SK-N-SH treated with all-trans-retinoic acid at 6 μM for 48 hours (cell line): ENCODE data around the gene C1orf159.

Experiments used
- ATAC-seq: fragments of 200-7000 bp; cut with Tn5 transposase; 3 replicates; pipeline ENCODE4 v1.9.1; 2020; ENCODE audit warnings: mild to moderate bottlenecking, moderate library complexity
- ARNTL ChIP-seq: fragments of 450-650 bp; formaldehyde crosslinking; IDR thresholded peaks from 2 replicates; pipeline ENCODE4 v1.5.0; 2020; ENCODE audit warnings: low read depth, mild to moderate bottlenecking, moderate library complexity, borderline replicate concordance
- BACH2 ChIP-seq: fragments of 250-450 bp; sonication (Bioruptor Pico); IDR thresholded peaks from 2 replicates; pipeline ENCODE4 v1.9.0; 2021; ENCODE audit warnings: mild to moderate bottlenecking, borderline replicate concordance
- CSRNP3 ChIP-seq: fragments of 250-450 bp; sonication (Bioruptor Pico); IDR thresholded peaks from 2 replicates; pipeline ENCODE4 v1.5.1; 2021; ENCODE audit warnings: mild to moderate bottlenecking, moderate library complexity
- ESRRG ChIP-seq: fragments of 250-450 bp; sonication (Bioruptor Pico); IDR thresholded peaks from 2 replicates; pipeline ENCODE4 v1.6.1; 2021; ENCODE audit warnings: mild to moderate bottlenecking
- POU6F1 ChIP-seq: fragments of 250-450 bp; sonication (Bioruptor Pico); IDR thresholded peaks from 2 replicates; pipeline ENCODE4 v1.8.0; 2021; ENCODE audit warnings: low read depth, mild to moderate bottlenecking, moderate library complexity, borderline replicate concordance
- PPARA ChIP-seq: fragments of 250-450 bp; sonication (Bioruptor Pico); IDR thresholded peaks from 2 replicates; pipeline ENCODE4 v1.5.0; 2020; ENCODE audit warnings: mild to moderate bottlenecking, borderline replicate concordance
- TOX ChIP-seq: fragments of 250-450 bp; sonication (Bioruptor Pico); IDR thresholded peaks from 2 replicates; pipeline ENCODE4 v1.8.0; 2021; ENCODE audit warnings: mild to moderate bottlenecking, moderate library complexity, borderline replicate concordance
- ZFP3 ChIP-seq: fragments of 250-450 bp; sonication (Bioruptor Pico); IDR thresholded peaks from 2 replicates; pipeline ENCODE4 v1.5.0; 2020; ENCODE audit warnings: mild to moderate bottlenecking, moderate library complexity
- ZNF70 ChIP-seq: fragments of 450-650 bp; formaldehyde crosslinking; IDR thresholded peaks from 2 replicates; pipeline ENCODE4 v1.5.0; 2020; ENCODE audit warnings: mild to moderate bottlenecking, moderate library complexity
- ZNF8 ChIP-seq: fragments of 450-650 bp; formaldehyde crosslinking; IDR thresholded peaks from 2 replicates; pipeline ENCODE4 v1.5.0; 2020; ENCODE audit warnings: mild to moderate bottlenecking, moderate library complexity
- TF ChIP-seq, protein P1 (sequence below): fragments of 250-450 bp; sonication (Bioruptor Pico); IDR thresholded peaks from 2 replicates; pipeline ENCODE4 v1.5.1; 2020; ENCODE audit warnings: low read depth, mild to moderate bottlenecking, moderate library complexity
- TF ChIP-seq, protein P2 (sequence below): fragments of 250-450 bp; sonication (Bioruptor Pico); IDR thresholded peaks from 2 replicates; pipeline ENCODE4 v1.8.0; 2020; ENCODE audit warnings: mild to moderate bottlenecking, moderate library complexity, borderline replicate concordance

C1orf159 gene

GRCh38 chr1:1124786-1125642 is 9.1 kb upstream of the C1orf159 start:
- TF ChIP-seq ARNTL (CRISPR knock-in tag) (no peak), ZNF70 (CRISPR knock-in tag) (no peak), TOX (CRISPR knock-in tag) (no peak), ESRRG (CRISPR knock-in tag) (no peak), POU6F1 (CRISPR knock-in tag) (no peak), PPARA (CRISPR knock-in tag) (no peak)
- ATAC-seq: no peak

- TF ChIP-seq ESRRG (CRISPR knock-in tag): no peak
- TF ChIP-seq, all 23 proteins: peak for 0
- ATAC-seq: no peak
Observed at GRCh38 chr1:1124508-1124785, 8.6 kb upstream of the C1orf159 start.

DNA sequence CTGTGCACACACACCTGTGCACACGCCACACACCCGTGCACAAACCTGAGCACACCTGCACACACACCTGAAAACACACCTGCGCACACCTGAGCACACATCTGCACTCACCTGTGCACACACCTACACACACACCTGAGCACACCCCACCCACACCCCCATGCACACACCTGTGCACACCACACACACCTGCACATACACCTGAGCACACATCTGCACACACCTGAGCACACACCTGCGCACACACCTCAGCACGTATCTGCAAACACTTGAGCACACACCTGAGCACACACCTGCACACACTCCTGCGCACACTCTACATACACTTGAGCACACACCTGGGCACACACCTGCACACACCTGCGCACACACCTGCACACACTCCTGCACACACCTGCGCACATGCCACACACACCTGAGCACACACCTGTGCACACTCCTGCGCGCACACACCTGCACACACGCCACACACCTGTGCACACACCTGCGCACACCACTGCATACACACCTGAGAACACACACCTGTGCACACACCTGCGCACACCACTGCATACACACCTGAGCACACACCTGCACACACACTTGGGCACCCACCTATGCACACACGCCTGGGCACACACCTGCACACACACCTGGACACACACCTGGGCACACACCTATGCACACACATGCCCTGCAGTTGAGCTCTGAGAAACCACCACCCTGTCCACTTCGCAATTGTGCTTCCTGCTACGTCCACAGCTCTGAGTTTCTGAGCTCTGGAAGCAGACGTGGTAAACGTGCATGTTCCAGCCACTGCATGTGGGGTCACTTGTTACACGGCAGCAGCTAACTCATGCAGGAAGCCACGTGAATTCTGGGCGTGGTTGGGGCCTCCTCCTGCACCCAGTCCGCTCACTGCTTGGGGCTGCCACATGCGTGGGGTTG is 8.0 kb upstream of the C1orf159 start:
- no peak for ATAC-seq

GRCh38 chr1:1122981-1123480 is 7.1 kb upstream of the C1orf159 start:
- no peak for TF ChIP-seq CSRNP3 (CRISPR knock-in tag)
- TF ChIP-seq ZFP3 (CRISPR knock-in tag): no peak
- TF ChIP-seq PPARA (CRISPR knock-in tag): no peak
- no peak for TF ChIP-seq ZNF8 (CRISPR knock-in tag)
- no peak for TF ChIP-seq POU6F1 (CRISPR knock-in tag)
- TF ChIP-seq, protein P1, sequence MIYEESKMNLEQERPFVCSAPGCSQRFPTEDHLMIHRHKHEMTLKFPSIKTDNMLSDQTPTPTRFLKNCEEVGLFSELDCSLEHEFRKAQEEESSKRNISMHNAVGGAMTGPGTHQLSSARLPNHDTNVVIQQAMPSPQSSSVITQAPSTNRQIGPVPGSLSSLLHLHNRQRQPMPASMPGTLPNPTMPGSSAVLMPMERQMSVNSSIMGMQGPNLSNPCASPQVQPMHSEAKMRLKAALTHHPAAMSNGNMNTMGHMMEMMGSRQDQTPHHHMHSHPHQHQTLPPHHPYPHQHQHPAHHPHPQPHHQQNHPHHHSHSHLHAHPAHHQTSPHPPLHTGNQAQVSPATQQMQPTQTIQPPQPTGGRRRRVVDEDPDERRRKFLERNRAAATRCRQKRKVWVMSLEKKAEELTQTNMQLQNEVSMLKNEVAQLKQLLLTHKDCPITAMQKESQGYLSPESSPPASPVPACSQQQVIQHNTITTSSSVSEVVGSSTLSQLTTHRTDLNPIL (CRISPR knock-in tag): no peak
- TF ChIP-seq, all 23 proteins: peak for 0
- ATAC-seq: peak; percentile 19

More for the DNA sequence above, 8.0 kb upstream of the C1orf159 start:
- TF ChIP-seq ESRRG (CRISPR knock-in tag) (no peak), BACH2 (no peak)

DNA sequence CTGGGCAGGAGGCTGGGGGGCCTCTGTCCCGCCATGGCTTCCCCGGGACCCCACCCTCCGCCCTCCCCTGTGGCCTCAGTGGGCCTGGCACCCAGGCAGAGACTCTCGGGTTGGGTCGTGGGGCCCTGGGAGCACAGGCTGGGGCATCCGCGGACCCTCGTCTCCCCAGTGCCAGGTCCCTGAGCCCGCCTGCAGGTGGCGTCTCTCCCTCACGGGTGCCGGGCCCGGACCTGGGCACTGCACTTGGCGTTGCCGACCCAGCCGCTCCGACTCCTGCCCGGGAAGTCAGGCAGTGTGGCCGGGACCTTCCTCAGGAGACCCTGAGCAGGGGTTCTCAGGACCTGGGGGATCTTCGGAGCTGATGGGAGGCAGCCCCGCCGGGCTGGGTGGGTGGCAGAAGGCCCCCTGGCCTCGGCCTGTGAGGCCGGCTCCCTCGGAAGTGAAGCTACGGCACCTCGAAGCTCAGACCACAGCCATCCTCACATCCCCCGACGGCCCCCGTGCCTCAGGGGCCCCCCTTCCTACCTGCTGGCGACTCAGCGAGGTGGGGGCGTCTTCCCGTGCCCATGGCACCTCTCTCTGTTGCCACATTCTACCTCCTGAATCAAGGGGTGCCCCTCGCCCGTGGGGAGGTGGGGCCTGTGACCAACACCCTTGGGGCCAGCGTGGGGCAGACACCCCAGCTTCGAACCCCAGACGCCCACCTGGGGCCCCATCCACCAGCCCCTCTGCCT is 6.4 kb upstream of the C1orf159 start:
- ATAC-seq: peak; percentile 96
- TF ChIP-seq, protein P2, sequence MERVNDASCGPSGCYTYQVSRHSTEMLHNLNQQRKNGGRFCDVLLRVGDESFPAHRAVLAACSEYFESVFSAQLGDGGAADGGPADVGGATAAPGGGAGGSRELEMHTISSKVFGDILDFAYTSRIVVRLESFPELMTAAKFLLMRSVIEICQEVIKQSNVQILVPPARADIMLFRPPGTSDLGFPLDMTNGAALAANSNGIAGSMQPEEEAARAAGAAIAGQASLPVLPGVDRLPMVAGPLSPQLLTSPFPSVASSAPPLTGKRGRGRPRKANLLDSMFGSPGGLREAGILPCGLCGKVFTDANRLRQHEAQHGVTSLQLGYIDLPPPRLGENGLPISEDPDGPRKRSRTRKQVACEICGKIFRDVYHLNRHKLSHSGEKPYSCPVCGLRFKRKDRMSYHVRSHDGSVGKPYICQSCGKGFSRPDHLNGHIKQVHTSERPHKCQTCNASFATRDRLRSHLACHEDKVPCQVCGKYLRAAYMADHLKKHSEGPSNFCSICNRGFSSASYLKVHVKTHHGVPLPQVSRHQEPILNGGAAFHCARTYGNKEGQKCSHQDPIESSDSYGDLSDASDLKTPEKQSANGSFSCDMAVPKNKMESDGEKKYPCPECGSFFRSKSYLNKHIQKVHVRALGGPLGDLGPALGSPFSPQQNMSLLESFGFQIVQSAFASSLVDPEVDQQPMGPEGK (CRISPR knock-in tag): no peak
- no peak for TF ChIP-seq ESRRG (CRISPR knock-in tag)
- no peak for TF ChIP-seq ZNF8 (CRISPR knock-in tag)
